Activated T-cell treated with anti-CD3 and anti-CD28 coated beads, Interleukin-2, amount 50 U/mL, for 48 hours (primary cell): Measurements from ENCODE around the gene RPUSD3.

ENCODE experiments used
- DNase-seq, 2 experiments: peaks; one replicate each; pipeline ENCODE4 v3.0.0-alpha.2; 2020

The RPUSD3 gene

GRCh38 chr3:9828801-9829755 lies 14.7 kb downstream of the RPUSD3 start:
- no peak for DNase-seq

GRCh38 chr3:9826815-9827573 lies 16.8 kb downstream of the RPUSD3 start:
- DNase-seq, result peak in 1 of 2 experiments; percentile 37

GRCh38 chr3:9825451-9826040 lies 18.3 kb downstream of the RPUSD3 start:
- no peak for DNase-seq

GRCh38 chr3:9820946-9821345 lies 22.9 kb downstream of the RPUSD3 start:
- DNase-seq, result no peak

- no peak for DNase-seq
Measured at GRCh38 chr3:9820543-9820942, 23.3 kb downstream of the RPUSD3 start.

- no peak for DNase-seq
Measured at GRCh38 chr3:9818666-9819335, 25.0 kb downstream of the RPUSD3 start.

GRCh38 chr3:9817436-9817835 lies 26.4 kb downstream of the RPUSD3 start:
- DNase-seq, result no peak

GRCh38 chr3:9815986-9816385 lies 27.8 kb downstream of the RPUSD3 start:
- DNase-seq, result no peak

GRCh38 chr3:9812870-9813483 lies 30.8 kb downstream of the RPUSD3 start:
- no peak for DNase-seq

GRCh38 chr3:9810846-9811245 lies 33.0 kb downstream of the RPUSD3 start:
- DNase-seq, result no peak

- no peak for DNase-seq
Measured at GRCh38 chr3:9810433-9810770, 33.4 kb downstream of the RPUSD3 start.

- DNase-seq, result peak; percentile 58 to 66
Measured at GRCh38 chr3:9809615-9810432, 34.0 kb downstream of the RPUSD3 start, which contains the start of gene TTLL3. TSS of gene TTLL3 (plus strand) at chr3:9810262. CDS start at chr3:9810662, 400 bp downstream.

GRCh38 chr3:9809239-9809614 lies 34.6 kb downstream of the RPUSD3 start:
- peak; percentile 43 to 48 for DNase-seq

GRCh38 chr3:9808345-9809037 lies 35.3 kb downstream of the RPUSD3 start:
- DNase-seq, result peak; percentile 67 to 69

GRCh38 chr3:9807981-9808344 lies 35.8 kb downstream of the RPUSD3 start:
- DNase-seq, result no peak

- DNase-seq, result no peak
Measured at GRCh38 chr3:9806688-9807589, 36.9 kb downstream of the RPUSD3 start.

- DNase-seq, result no peak
Measured at GRCh38 chr3:9806137-9806536, 37.7 kb downstream of the RPUSD3 start.

GRCh38 chr3:9804996-9805395 lies 38.8 kb downstream of the RPUSD3 start:
- no peak for DNase-seq

- no peak for DNase-seq
Measured at GRCh38 chr3:9803494-9803893, 40.3 kb downstream of the RPUSD3 start.

- DNase-seq, result no peak
Measured at GRCh38 chr3:9800529-9800928, 43.3 kb downstream of the RPUSD3 start.
